HG02973 (cell line): ENCODE measurements around the gene LDLRAD3.
"Not testable (repeated sequence)": the region's sequence is repeated elsewhere in the genome, so short reads cannot be mapped to it uniquely, and the experiment has no call there.

Source experiments
- ATAC-seq: cut with Tn5 transposase; IDR thresholded peaks from one replicate; pipeline ENCODE4 v1.9.1; 2021; ENCODE audit warnings: moderate library complexity; ENCODE audit not compliant: unreplicated experiment

Gene LDLRAD3

GRCh38 chr11:35986947-35987346, 43.1 kb downstream of the LDLRAD3 start:
- no peak for ATAC-seq

DNA sequence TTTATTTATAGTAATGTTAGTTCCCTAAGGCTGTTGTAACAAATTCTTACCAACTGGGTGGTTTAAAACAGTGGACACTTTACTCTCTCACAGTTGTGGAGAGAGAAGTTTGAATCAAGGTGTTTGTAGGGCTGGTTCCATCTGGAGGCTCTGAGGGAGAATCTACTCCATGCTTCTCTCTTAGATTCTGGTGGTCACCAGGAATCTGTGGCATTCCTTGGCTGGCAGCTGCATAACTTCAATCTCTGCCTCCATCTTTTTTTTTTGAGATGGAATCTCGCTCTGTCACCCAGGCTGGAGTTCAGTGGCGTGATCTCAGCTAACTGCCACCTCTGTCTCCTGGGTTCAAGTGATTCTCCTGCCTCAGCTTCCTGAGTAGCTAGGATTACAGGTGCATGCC, 46.3 kb downstream of the LDLRAD3 start:
- no peak for ATAC-seq

GRCh38 chr11:35990816-35991215, 47.0 kb downstream of the LDLRAD3 start:
- ATAC-seq: no peak

DNA sequence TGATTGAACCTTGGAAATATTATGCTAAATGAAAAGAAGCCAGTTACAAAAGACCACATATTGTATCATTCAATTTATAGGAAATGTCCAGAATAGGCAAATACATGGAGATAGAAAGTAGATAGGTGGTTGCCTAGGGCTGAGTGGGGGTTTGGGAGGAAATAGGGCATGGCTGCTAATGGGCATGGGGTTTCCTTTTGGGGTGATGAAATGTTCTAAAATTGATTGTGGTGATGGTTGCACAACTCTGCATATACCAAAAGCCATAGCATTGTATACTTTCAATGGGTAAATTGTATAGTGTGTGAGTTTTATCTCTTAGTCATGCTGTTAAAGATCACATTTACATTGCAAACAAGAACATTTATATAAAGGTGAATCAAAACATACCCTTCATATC, 48.7 kb downstream of the LDLRAD3 start:
- ATAC-seq: no peak

DNA sequence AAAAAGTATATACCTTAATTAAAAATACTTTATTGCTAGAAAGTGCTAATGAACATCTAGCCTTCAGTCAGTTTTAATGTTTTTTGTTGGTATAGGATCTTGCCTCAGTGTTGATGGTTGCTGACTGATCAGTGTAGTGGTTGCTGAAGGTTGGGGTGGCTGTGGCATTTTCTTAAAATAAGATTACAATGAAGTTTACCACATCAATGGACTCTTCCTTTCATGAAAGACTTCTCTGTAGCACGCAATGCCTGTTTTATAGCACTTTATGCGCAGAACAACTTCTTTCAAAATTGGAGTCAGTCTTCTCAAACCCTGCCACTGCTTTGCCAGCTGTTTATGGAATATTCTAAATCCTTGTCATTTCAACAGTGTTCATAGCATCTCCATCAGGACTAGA, 50.6 kb downstream of the LDLRAD3 start:
- ATAC-seq: no peak

DNA sequence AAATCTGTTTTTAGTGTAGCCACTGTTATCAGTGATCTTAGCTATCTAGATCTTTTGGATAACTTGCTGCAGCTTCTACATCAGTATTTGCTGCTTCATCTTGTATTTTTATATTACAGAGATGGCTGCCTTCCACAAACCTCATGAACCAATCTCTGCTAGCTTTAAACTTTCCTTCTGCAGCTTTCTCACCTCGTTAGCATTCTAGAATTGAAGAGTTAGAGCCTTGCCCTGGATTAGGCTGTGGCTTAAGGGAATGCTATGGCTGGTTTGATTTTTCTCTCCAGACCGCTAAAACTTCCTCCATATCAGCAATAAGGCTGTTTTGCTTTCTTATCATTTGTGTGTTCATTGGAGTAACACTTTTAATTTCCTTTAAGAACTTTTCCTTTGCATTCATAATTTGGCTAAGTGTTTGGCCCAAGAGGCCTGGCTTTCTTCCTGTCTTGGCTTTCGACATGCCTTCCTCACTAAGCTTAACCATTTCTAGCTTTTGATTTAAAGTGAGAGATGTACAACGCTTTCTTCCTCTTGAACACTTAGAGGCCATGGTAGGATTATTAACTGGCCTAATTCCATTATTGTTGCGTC, 51.9 kb downstream of the LDLRAD3 start:
- no peak for ATAC-seq

DNA sequence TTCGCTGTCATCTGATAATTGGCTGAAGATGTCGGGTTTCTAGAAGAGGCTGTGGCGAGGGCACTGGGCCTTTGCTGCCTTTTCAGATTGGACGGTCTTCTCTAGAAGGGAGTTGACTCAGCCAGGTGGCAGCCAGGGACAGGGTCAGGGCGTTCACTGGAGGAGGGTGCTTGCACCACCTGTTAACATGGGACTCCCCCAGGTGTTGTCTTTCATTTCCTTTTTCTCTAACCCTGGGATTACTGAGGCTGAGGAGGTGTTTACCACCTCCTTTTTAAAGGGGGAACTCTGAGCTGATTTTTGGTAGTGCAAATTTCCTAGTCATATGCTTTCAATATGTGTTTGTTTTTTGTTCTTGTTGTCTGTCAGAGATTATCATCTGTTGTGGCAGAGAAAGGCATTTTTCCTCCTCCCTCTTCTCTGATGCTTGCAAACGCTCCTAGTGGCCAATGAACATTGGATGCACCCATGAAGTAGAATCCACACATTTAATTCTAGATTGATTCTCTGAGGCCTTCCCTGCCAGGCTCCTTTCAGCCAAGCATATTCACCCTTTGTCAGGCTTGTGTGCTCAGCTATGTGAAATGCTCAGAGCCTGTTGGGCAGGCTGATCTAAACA, 54.1 kb downstream of the LDLRAD3 start:
- ATAC-seq: no peak

DNA sequence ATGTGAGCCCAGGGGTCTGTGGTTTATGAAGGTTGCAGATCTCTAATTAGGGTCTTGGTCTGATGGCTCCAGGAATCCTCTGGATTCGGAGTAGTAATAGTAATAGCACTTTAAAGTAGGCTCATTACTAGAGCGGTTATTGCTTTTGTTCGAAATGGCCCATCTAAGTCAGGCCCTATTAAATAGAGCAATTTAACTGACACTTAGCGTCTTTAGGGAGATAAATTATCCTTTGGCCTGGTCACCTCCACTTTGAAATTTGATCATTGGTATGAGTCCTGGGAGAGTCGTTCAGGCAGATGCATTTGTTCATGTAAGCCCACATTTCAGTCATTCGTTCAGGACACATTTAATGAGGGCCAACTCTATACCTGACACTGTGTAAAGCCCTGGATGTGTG, 54.8 kb downstream of the LDLRAD3 start:
- no peak for ATAC-seq

DNA sequence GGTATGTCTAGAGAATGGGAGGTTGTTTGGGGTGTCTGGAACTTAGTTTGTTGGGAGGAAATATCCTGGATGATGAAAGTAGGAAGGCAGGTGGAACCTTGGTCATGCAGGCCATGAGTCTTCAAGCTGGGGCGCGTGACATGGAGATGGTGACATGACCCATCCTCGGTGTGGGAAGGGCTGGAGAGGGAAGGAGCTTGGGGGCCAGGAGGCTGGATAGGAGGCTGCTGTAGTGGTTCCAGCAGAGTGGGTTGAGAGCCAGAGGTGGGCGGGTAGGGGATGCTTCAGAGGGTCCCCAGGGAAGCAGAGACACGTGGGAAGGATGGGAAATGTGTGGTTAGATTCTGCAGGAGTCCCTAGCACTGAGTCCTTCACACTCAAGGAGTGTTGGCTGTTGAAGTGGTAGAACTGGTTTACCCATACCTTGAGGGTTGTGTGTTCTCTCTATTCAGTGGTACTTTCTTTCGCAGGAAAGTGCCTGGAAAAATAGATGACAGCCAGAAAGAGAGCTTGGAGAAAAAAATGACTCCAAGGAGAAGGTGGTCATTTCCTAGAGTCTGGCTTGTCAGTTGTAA, 56.8 kb downstream of the LDLRAD3 start:
- ATAC-seq: no peak

GRCh38 chr11:36002196-36002595, 58.3 kb downstream of the LDLRAD3 start:
- ATAC-seq: no peak

- ATAC-seq: no peak
These were observed 58.9 kb downstream of the LDLRAD3 start for GRCh38 chr11:36002796-36003195.

GRCh38 chr11:36006556-36006955, 62.7 kb downstream of the LDLRAD3 start:
- ATAC-seq: no peak

- ATAC-seq: no peak
These were observed 63.3 kb downstream of the LDLRAD3 start for GRCh38 chr11:36007127-36007655.

DNA sequence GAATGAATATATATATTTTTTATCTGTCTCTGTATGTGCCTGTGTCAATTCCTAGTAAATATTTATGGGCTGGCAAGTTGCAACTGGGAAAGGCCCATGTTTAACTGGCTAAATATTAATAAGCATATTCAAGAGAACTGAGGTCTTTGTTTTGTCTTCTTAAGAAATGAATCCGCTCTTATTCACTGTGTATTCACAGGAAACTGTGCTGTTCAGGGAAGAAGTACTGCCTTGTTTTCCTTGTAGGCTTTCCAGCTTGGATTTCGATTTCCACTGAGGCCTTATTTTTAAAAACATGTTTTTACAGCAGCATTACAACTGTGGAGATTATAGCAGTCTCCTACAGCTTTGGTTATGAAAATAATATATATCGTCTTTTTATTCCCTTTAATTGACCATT, 64.7 kb downstream of the LDLRAD3 start:
- no peak for ATAC-seq

DNA sequence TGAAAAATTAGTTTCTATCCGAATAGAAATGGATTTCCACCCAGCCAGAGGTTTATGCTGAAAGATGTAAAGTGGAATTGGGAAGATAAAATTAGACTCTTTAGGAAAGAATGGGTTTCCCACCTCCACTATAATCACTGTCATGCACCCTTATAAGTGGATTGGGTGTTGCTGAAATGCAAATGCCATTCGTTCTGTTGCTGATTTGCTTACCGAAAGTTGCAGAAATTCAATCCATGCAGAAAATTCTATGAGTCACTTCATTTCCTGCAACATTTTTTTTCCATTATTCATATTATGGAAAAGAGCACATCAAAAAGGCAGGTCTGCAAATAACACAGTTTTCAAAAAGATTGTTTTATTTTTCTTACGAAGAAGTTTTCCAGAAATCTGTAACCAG, 65.6 kb downstream of the LDLRAD3 start:
- ATAC-seq: no peak

GRCh38 chr11:36010010-36010740, 66.3 kb downstream of the LDLRAD3 start:
- ATAC-seq: no peak

DNA sequence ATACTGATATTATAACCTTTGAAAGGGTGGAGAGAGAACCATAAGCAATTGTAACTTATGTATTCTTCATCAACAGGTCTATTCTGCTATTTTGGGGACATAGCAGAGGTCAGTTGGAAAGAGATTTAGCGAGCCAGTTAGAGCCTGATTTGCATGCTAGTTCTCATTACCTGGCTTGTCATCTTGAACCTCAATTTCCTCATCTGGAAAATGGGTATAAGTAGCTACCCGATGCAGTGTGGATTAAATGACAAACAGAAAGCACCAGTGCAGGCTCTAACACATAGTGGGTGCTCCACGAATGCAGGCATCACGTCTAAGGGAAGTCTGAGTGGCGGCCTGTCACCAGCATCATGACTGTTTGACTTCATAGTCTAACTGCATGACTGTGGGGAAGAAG, 67.7 kb downstream of the LDLRAD3 start:
- no peak for ATAC-seq

DNA sequence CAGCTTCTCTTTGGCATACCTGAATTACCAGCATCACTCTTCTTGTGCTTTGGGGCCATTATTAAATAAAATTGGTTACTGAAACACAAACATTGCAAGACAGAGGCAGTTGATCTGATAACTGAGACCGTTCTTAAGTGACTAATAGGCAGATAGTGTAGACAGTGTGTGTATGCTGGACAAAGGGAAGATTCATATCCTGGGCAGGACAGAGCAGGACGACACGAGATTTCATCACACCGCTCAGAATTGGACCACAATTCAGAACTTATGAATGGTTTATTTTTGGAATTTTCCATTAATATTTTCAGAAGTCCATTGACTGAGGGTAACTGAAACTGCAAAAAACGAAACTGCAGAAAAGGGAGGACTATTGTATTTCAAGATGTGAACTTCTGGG, 68.6 kb downstream of the LDLRAD3 start:
- no peak for ATAC-seq

DNA sequence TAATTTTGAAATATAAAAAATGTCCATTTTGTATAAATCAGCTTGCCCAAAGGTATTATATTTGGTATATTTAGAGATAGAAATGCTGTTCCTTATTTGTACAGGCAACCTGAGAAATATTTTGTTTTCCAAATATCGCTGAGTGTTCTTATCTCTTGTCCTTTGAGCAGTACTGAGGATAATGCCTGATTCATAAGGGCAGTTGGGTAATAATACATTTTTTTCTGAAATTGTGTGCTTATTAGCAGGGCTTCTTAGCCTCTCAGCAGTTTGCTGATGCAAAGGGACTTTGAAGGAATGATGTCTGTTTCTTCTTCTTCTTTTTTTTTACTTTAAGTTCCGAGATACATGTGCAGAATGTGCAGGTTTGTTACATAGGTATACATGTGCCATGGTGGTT, 69.1 kb downstream of the LDLRAD3 start:
- no peak for ATAC-seq

DNA sequence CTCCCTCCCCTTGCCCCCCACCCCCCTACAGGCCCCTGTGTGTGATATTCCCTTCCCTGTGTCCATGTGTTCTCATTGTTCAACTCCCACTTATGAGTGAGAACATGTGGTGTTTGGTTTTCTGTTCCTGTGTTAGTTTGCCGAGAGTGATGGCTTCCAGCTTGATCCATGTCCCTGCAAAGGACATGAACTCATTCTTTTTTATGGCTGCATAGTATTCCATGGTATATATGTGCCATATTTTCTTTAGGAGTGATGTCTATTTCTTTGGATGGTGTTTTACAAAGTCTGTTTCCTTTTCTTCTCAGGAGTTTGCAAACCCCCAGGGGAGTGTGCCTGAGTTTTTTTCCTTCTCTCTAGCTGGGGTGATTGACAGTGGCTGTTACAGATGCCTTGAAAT, 69.6 kb downstream of the LDLRAD3 start:
- not testable (repeated sequence) for ATAC-seq

DNA sequence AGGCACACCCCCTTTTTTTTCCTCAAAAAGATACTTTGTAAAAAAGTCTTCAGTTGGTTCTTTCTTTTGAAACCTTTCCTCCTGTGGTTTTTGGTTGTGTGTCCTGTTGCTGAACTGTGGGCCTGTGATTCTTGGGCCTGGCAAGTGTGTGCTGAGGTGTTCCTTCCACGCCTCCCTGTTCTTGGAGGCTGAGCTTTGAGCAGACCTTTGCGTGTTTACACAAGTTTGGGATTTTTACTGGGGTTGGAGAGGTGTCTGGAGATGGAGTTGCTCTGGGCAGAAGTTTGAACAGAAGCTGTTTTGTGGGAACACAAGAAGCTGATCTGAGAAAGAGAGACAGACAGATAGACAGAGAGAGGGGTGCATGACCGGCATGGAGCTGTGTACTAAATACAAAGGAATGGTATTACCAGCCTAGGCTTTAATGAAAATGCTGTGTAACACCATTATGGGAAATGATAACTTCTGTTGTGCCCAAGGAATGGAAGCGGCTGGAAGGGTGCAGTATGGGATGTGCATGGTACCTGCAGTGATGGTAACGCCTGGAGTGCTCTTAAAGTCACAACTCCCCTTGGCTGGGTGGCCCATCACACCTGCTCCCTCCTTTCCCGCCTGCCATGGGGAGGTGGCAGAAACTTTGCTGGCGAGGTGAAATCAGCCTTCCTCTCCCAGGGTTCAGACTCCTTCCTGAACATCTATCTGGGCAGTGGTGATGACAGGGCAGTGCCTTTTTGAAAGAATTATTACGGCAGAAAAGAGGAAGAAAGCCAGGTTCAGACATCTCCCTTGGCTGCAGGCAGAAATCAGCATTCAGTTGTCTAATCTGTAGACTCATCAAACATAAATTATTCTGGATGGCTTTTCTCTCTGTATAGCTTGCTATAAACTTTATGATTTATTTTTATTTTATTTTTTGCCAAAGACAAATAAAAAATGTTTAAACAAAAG, 70.4 kb downstream of the LDLRAD3 start:
- no peak for ATAC-seq
